Endodermal cell (in vitro differentiated cells): ENCODE measurements around the gene KIF21B. TPM values are rescaled to one million over a fixed set of nuclear protein-coding genes. Genes with fewer than 3 reads are reported as not detected.
A peak's percentile ranks its signal among the peaks of the same experiment; 100 is the strongest.

Source experiments
- DNase-seq: peaks from one replicate; pipeline ENCODE4 v3.0.0-alpha.2; 2017
- H3K27ac ChIP-seq: 2 replicates; pipeline ENCODE4 v1.5.1; 2013; ENCODE audit warnings: mild to moderate bottlenecking, low read depth, low read length, moderate library complexity
- H3K27me3 ChIP-seq: 2 replicates; pipeline ENCODE4 v1.6.1; 2013; ENCODE audit warnings: mild to moderate bottlenecking, low read length, moderate library complexity; ENCODE audit not compliant: insufficient read depth, control insufficient read depth, poor library complexity, severe bottlenecking
- H3K36me3 ChIP-seq: 2 replicates; pipeline ENCODE4 v1.7.0; 2013; ENCODE audit warnings: mild to moderate bottlenecking, low read length, moderate library complexity; ENCODE audit not compliant: control insufficient read depth, insufficient read depth
- H3K4me1 ChIP-seq: one replicate; pipeline ENCODE4 v1.7.0; 2013; ENCODE audit warnings: low read length; ENCODE audit not compliant: control insufficient read depth, insufficient read depth
- H3K4me3 ChIP-seq: 2 replicates; pipeline ENCODE4 v1.5.1; 2013; ENCODE audit warnings: mild to moderate bottlenecking, low read length, moderate library complexity
- H3K9ac ChIP-seq: 2 replicates; pipeline ENCODE4 v1.6.1; 2013; ENCODE audit warnings: mild to moderate bottlenecking, low read length, moderate library complexity; ENCODE audit not compliant: poor library complexity, severe bottlenecking; ENCODE audit errors: extremely low read depth
- H3K9me3 ChIP-seq: 2 replicates; pipeline ENCODE4 v1.6.1; 2013; ENCODE audit warnings: mild to moderate bottlenecking, low read length, moderate library complexity; ENCODE audit not compliant: control insufficient read depth
- H3K27ac Mint-ChIP-seq: 2 replicates; pipeline ENCODE4 v1.8.0; 2020; ENCODE audit warnings: mixed read lengths
- H3K27me3 Mint-ChIP-seq: 2 replicates; pipeline ENCODE4 v1.8.0; 2021; ENCODE audit warnings: mild to moderate bottlenecking, mixed read lengths; ENCODE audit not compliant: insufficient read depth
- H3K36me3 Mint-ChIP-seq: 2 replicates; pipeline ENCODE4 v1.8.0; 2020; ENCODE audit warnings: low read depth, mixed read lengths
- H3K4me1 Mint-ChIP-seq: 2 replicates; pipeline ENCODE4 v1.8.0; 2020; ENCODE audit warnings: mixed read lengths
- H3K4me3 Mint-ChIP-seq: 2 replicates; pipeline ENCODE4 v1.8.0; 2020; ENCODE audit warnings: mild to moderate bottlenecking, moderate library complexity, mixed read lengths
- H3K9me3 Mint-ChIP-seq: 2 replicates; pipeline ENCODE4 v1.8.0; 2020; ENCODE audit warnings: mild to moderate bottlenecking, mixed read lengths
- WGBS, 2 experiments: methylation state at CpG; one replicate each; pipeline versions ENCODE4 v1.1.5 to v1.1.7; 2013; ENCODE audit warnings: missing lambda C conversion rate in 2 of 2, mixed read lengths in 1 of 2; ENCODE audit not compliant: insufficient coverage in 1 of 2, insufficient read length in 1 of 2; 5-methylcytosine and 5-hydroxymethylcytosine counted together
- total RNA-seq, 2 donors: library from RNA; stranded (reverse); fragmentation: NEBNext Ultra II Directional in 1 of 2; extraction: Animal tissue kit (Norgen Biotek cat#: 25700) in 1 of 2; gene quantifications; 2 replicates in 1 of 2; 3 replicates in 1 of 2; pipeline ENCODE4 v1.2.1, GENCODE V29; 2021
- TF ChIP-seq, protein P1 (sequence below): fragments of 200-600 bp; sonication (generic); conservative IDR thresholded peaks from 2 replicates; pipeline ENCODE4 v1.5.0; 2021; ENCODE audit warnings: antibody characterized with exemption, mild to moderate bottlenecking

The KIF21B gene
- total RNA-seq, 2 donors from 2014 or later: 8.8 to 14.7 TPM

DNA sequence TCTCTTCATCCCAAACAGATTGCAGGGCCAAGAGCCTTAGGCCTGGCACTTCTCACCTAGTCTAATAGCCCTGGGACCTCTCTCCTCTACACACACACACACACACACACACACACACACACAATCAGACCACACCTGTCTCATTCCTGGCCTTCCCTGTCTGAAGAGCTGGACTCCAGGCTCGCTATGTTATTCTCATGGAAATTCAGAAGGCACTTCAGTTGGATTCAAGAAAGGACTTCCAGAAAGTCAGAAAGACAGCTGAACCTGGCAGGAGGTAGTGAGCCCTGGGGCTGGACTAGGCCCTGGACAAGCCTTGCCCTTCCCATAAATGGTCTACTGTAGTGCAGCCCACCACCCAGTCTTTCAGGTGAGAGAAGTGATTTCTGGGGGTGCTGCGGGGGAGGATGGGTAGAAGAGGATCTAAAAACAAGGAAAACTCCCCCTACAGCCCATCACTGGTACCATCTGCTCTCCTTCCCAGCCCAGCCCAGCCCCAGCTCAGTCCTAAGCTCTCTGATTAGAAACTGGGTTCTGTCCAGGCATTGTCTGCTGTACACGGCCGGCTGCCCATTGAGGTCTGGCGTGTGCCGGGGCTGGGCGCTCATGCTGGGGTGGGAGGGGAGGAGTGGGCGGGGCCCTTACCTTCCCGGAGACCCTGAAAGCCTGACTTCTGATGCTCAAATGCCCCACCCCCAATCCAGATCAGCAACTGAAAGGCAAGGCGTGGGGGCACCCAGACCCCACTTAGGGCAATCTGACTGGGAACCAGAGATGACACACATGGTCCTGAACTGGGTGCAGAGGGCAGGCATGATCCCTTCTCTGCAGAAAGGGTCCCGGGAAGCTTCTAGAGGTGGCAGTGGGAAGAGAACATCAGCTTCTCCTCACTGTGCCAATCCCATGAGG is 2.5 kb downstream of the KIF21B start:
- peak; percentile 87 for DNase-seq
- H3K27me3 ChIP-seq: peaks cover 27% of the 10 kb centered on the region
- no peaks in the 10 kb centered on the region for H3K9me3 ChIP-seq
- no peak overlapping the region for H3K27ac ChIP-seq
- TF ChIP-seq, protein P1, sequence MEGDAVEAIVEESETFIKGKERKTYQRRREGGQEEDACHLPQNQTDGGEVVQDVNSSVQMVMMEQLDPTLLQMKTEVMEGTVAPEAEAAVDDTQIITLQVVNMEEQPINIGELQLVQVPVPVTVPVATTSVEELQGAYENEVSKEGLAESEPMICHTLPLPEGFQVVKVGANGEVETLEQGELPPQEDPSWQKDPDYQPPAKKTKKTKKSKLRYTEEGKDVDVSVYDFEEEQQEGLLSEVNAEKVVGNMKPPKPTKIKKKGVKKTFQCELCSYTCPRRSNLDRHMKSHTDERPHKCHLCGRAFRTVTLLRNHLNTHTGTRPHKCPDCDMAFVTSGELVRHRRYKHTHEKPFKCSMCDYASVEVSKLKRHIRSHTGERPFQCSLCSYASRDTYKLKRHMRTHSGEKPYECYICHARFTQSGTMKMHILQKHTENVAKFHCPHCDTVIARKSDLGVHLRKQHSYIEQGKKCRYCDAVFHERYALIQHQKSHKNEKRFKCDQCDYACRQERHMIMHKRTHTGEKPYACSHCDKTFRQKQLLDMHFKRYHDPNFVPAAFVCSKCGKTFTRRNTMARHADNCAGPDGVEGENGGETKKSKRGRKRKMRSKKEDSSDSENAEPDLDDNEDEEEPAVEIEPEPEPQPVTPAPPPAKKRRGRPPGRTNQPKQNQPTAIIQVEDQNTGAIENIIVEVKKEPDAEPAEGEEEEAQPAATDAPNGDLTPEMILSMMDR: peak; percentile 72
- Mint-ChIP-seq H3K9me3 (no peaks in the 10 kb centered on the region), H3K36me3 (no peaks in the 10 kb centered on the region), H3K27me3 (peaks cover 31% of the 10 kb centered on the region), H3K4me3 (peak overlapping the region; percentile 18), H3K4me1 (peaks cover 53% of the 10 kb centered on the region), H3K27ac (peak overlapping the region; percentile 93)
- WGBS, 2 experiments: 45 to 58% methylated on average over 3 to 9 of the region's 11 CpGs
- no peaks in the 10 kb centered on the region for H3K36me3 ChIP-seq
- H3K4me3 ChIP-seq: no peak overlapping the region
- H3K4me1 ChIP-seq: peaks cover 18% of the 10 kb centered on the region
- peak overlapping the region; percentile 19 for H3K9ac ChIP-seq

DNA sequence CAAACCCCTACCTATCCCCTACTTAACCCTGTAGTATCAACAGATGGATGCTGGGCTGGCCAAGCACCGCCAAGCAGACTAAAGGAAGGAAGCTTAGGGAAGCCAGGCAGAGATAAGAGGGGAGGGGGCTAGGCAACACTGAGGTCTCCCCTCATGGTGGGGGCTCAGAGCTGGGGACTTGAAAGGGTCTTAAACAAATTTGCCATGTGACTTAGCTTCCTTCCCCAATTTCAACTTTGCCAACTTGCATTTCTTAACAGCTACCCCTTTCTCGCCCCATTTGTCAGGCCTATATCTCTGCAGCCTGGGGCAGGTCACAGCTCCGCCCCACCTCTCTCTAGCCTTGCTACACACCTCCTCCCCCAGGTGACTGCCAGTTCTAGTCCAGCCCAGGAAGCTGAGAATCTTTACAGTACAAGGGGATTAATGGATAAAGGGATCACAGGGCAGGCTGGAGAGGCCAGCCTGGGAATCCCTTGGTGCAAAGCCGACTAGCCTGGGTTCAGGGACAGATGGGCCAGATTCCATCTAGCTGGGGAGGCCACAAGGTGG is 3.4 kb downstream of the KIF21B start:
- Mint-ChIP-seq H3K27ac (peak overlapping the region; percentile 93), H3K4me1 (peaks cover 55% of the 10 kb centered on the region), H3K4me3 (peak overlapping the region; percentile 18), H3K27me3 (peaks cover 25% of the 10 kb centered on the region), H3K36me3 (no peaks in the 10 kb centered on the region), H3K9me3 (no peaks in the 10 kb centered on the region)
- H3K4me3 ChIP-seq: no peak overlapping the region
- DNase-seq: peak; percentile 89
- WGBS, 2 experiments: 45 to 67% methylated on average over 1 to 4 of the region's 4 CpGs
- peak overlapping the region; percentile 19 for H3K9ac ChIP-seq
- peaks cover 27% of the 10 kb centered on the region for H3K27me3 ChIP-seq
- TF ChIP-seq, protein P1: no peak
- peaks cover 22% of the 10 kb centered on the region for H3K4me1 ChIP-seq
- no peak overlapping the region for H3K27ac ChIP-seq
- H3K9me3 ChIP-seq: no peaks in the 10 kb centered on the region
- no peaks in the 10 kb centered on the region for H3K36me3 ChIP-seq

DNA sequence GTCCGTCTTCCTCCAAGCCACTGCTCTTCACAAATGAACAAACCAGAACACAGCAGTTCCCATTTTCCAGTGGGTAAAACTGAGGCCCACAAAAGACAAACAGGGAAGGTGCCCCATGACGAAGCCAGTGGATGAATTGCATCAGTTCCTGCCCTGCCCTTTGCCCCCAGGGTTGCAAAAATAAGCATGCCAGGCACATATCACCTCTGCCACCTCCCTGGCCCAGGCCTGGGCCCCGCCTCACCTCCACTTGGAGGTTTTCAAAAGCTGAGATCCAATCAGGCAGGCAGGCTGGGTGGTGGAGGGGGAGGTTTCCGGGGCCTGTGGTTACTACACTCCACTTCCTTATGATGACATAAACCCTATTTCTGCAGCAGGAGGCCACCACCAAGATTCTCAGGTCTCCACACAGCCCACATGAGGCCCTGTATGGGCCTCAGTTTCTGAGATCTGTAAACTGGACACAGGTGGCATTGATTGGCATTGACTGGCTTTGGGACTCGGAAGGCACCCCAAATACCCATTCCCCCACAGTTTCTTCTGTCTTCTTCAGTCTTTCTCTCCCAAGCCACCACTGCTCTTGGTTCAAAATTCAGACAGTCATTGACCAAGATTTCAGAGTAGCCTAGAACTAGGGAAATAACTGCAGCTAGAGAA is 4.1 kb downstream of the KIF21B start:
- Mint-ChIP-seq H3K36me3 (no peaks in the 10 kb centered on the region), H3K27me3 (peaks cover 23% of the 10 kb centered on the region), H3K4me1 (peaks cover 61% of the 10 kb centered on the region), H3K27ac (peak overlapping the region; percentile 45), H3K9me3 (no peaks in the 10 kb centered on the region), H3K4me3 (no peak overlapping the region)
- H3K9me3 ChIP-seq: no peaks in the 10 kb centered on the region
- peaks cover 27% of the 10 kb centered on the region for H3K27me3 ChIP-seq
- H3K4me3 ChIP-seq: no peak overlapping the region
- no peaks in the 10 kb centered on the region for H3K36me3 ChIP-seq
- WGBS, 2 experiments: 86 to 96% methylated on average over 2 to 3 of the region's 5 CpGs
- H3K9ac ChIP-seq: no peak overlapping the region
- H3K4me1 ChIP-seq: peaks cover 22% of the 10 kb centered on the region
- TF ChIP-seq, protein P1: no peak
- no peak overlapping the region for H3K27ac ChIP-seq
- peak; percentile 45 for DNase-seq
